HepG2 (cell line): ENCODE results near the gene DDX59. TPM values are rescaled to one million over a fixed set of nuclear protein-coding genes. Genes with fewer than 3 reads are reported as not detected.

Source experiments
- ATAC-seq: fragments of 200-7000 bp; cut with Tn5 transposase; 3 replicates; pipeline ENCODE4 v1.9.1; 2020; ENCODE audit warnings: mild to moderate bottlenecking, moderate library complexity
- BruUV-seq: library from RNA; stranded (reverse); fragments of 400-500 nt; replicated peaks from 2 replicates; lab custom pipeline; 2021; lab: Mats Ljungman, UMichigan
- CTCF ChIA-PET: fragments of 300-600 bp; formaldehyde crosslinking; extraction: SDS; loops from one replicate; lab custom pipeline; 2021; ENCODE audit warnings: low total read pairs, inconsistent platforms, low intra/inter-chr PET ratio; lab: Yijun Ruan, JAX
- POLR2A ChIA-PET: fragments of 350-600 bp; sonication (Branson Sonifier 250); formaldehyde crosslinking; loops from one replicate; lab custom pipeline; 2020; ENCODE audit warnings: antibody characterized with exemption, inconsistent platforms; lab: Yijun Ruan, JAX
- DNase-seq: peaks from one replicate; pipeline ENCODE4 v3.0.0-alpha.2; 2015; ENCODE audit warnings: low spot score
- FAIRE-seq: peaks from 3 replicates; lab custom pipeline; 2011; peaks lifted over from hg19 to GRCh38; lab: Jason Lieb, UNC
- H2AFZ ChIP-seq: one replicate; pipeline ENCODE4 v1.6.1; 2011; ENCODE audit warnings: low read length, inconsistent platforms
- H3K27ac ChIP-seq: fragments of 300-600 bp; 3 replicates; pipeline ENCODE4 v1.8.0; 2011; ENCODE audit warnings: mixed run types, mild to moderate bottlenecking, mixed read lengths, low read length, inconsistent platforms; ENCODE audit not compliant: insufficient read depth; ENCODE audit errors: extremely low read length
- H3K27me3 ChIP-seq, 2 experiments: fragments of 200-600 bp in 1 of 2; 2 replicates in 1 of 2; 3 replicates in 1 of 2; pipeline versions ENCODE4 v1.6.0 to v1.8.0; 2011; ENCODE audit warnings: low read length in 2 of 2, mild to moderate bottlenecking in 2 of 2, moderate library complexity in 2 of 2, inconsistent platforms in 1 of 2; ENCODE audit not compliant: insufficient read depth in 2 of 2, control insufficient read depth in 1 of 2
- H3K36me3 ChIP-seq, 2 experiments: fragments of 200-600 bp in 1 of 2; replicated peaks in 1 of 2; 2 replicates in 1 of 2; 3 replicates in 1 of 2; pipeline versions ENCODE4 v1.5.1 to v1.8.0; 2011; ENCODE audit warnings: low read length in 2 of 2, inconsistent platforms in 1 of 2; ENCODE audit not compliant: insufficient read depth in 2 of 2, control insufficient read depth in 1 of 2
- H3K4me1 ChIP-seq: 2 replicates; pipeline ENCODE4 v1.5.1; 2012; ENCODE audit warnings: low read length, inconsistent platforms; ENCODE audit not compliant: insufficient read depth
- H3K4me2 ChIP-seq: 2 replicates; pipeline ENCODE4 v1.6.0; 2011; ENCODE audit warnings: low read depth, low read length, inconsistent platforms
- H3K4me3 ChIP-seq, 3 experiments: fragments of 200-600 bp in 1 of 3; sonication (generic), shearing (Covaris generic) in 1 of 3; replicated peaks in 1 of 3; 2 replicates each; pipeline ENCODE4 v1.5.1; 2011 to 2016; ENCODE audit warnings: low read length in 3 of 3, inconsistent platforms in 2 of 3, low read depth in 2 of 3, mild to moderate bottlenecking in 2 of 3, control low read depth in 1 of 3, mixed read lengths in 1 of 3; ENCODE audit not compliant: insufficient read depth in 1 of 3
- H3K79me2 ChIP-seq: one replicate; pipeline ENCODE4 v1.6.1; 2011; ENCODE audit warnings: low read length, inconsistent platforms; ENCODE audit not compliant: insufficient read depth
- H3K9ac ChIP-seq: 2 replicates; pipeline ENCODE4 v1.6.0; 2011; ENCODE audit warnings: mild to moderate bottlenecking, low read depth, low read length, inconsistent platforms; ENCODE audit not compliant: insufficient read depth
- H3K9me3 ChIP-seq: 2 replicates; pipeline ENCODE4 v1.5.1; 2012; ENCODE audit warnings: mild to moderate bottlenecking, low read length
- H4K20me1 ChIP-seq: 2 replicates; pipeline ENCODE4 v1.6.0; 2011; ENCODE audit warnings: inconsistent platforms, mild to moderate bottlenecking, low read length, moderate library complexity; ENCODE audit not compliant: insufficient read depth
- CREB3 ChIP-seq: sonication (generic); formaldehyde crosslinking; IDR thresholded peaks from 2 replicates; pipeline ENCODE4 v1.5.0; 2020; ENCODE audit warnings: missing genetic modification reagents
- FIP1L1 ChIP-seq: fragments of 200-400 bp; formaldehyde crosslinking; IDR thresholded peaks from 2 replicates; pipeline ENCODE4 v1.6.1; 2018; ENCODE audit warnings: low read depth, mild to moderate bottlenecking, low read length, moderate library complexity, borderline replicate concordance; ENCODE audit not compliant: insufficient read depth
- HDAC1 ChIP-seq: sonication (generic); formaldehyde crosslinking; IDR thresholded peaks from 2 replicates; pipeline ENCODE4 v1.5.1; 2020; ENCODE audit warnings: mild to moderate bottlenecking, missing genetic modification reagents
- KDM2A ChIP-seq: sonication (generic); formaldehyde crosslinking; IDR thresholded peaks from 2 replicates; pipeline ENCODE4 v1.4.0; 2020; ENCODE audit warnings: low read depth, missing genetic modification reagents, borderline replicate concordance
- RERE ChIP-seq: IDR thresholded peaks from 2 replicates; pipeline ENCODE4 v1.6.1; 2016; ENCODE audit warnings: low read depth, missing genetic modification reagents, missing compliant biosample characterization
- RFXAP ChIP-seq: sonication (generic); formaldehyde crosslinking; IDR thresholded peaks from 2 replicates; pipeline ENCODE4 v1.4.0; 2020; ENCODE audit warnings: missing genetic modification reagents, borderline replicate concordance
- TARDBP ChIP-seq: sonication (generic); formaldehyde crosslinking; IDR thresholded peaks from 2 replicates; pipeline ENCODE4 v1.8.0; 2022; ENCODE audit warnings: mild to moderate bottlenecking, missing genetic modification reagents
- WIZ ChIP-seq: sonication (generic); formaldehyde crosslinking; IDR thresholded peaks from 2 replicates; pipeline ENCODE4 v1.5.1; 2020; ENCODE audit warnings: mild to moderate bottlenecking, missing genetic modification reagents
- ZGPAT ChIP-seq: IDR thresholded peaks from 2 replicates; pipeline ENCODE4 v1.6.1; 2016; ENCODE audit warnings: mild to moderate bottlenecking
- ZNF10 ChIP-seq: sonication (generic); formaldehyde crosslinking; IDR thresholded peaks from 2 replicates; pipeline ENCODE4 v1.4.0; 2020; ENCODE audit warnings: mild to moderate bottlenecking, low read depth, missing genetic modification reagents, borderline replicate concordance
- ZNF768 ChIP-seq: sonication (generic); formaldehyde crosslinking; IDR thresholded peaks from 2 replicates; pipeline ENCODE4 v1.4.0; 2020; ENCODE audit warnings: missing genetic modification reagents
- ZNF781 ChIP-seq: sonication (generic); formaldehyde crosslinking; IDR thresholded peaks from 2 replicates; pipeline ENCODE4 v1.5.1; 2020; ENCODE audit warnings: borderline replicate concordance, mild to moderate bottlenecking, missing genetic modification reagents; ENCODE audit errors: not compliant biosample characterization
- ZSCAN9 ChIP-seq: IDR thresholded peaks from 2 replicates; pipeline ENCODE4 v1.6.1; 2016; ENCODE audit warnings: borderline replicate concordance
- WGBS: methylation state at CpG from one replicate; pipeline ENCODE4 v1.1.6; 2017; ENCODE audit warnings: low lambda C conversion rate; 5-methylcytosine and 5-hydroxymethylcytosine counted together
- in situ Hi-C: cut with HindIII; loops from 2 replicates; pipeline ENCODE4 v1.10.0; 2017; ENCODE audit warnings: low pct_unique_long_range_greater_than_20kb; ENCODE audit not compliant: extremely low pct_ligation_motif_present
- intact Hi-C: fragments of 100-400 bp; cut with micrococcal nuclease; formaldehyde crosslinking; loops from one replicate; pipeline ENCODE4 v1.10.0; 2022; ENCODE audit not compliant: unreplicated experiment
- polyA plus RNA-seq, 8 experiments: library from polyadenylated mRNA; depleted of rRNA in 3 of 8; stranded (reverse) in 7 of 8; unstranded in 1 of 8; fragments of >200 nt; fragmentation: Illumina TruSeq in 4 of 8; extraction: Trizol in 4 of 8; gene quantifications; 2 replicates each; pipeline versions ENCODE4 v1.2.1 to v1.2.3, GENCODE V29; 2011 to 2016; ENCODE audit warnings: low read depth in 4 of 8, missing spikeins in 1 of 8, mixed read lengths in 1 of 8; ENCODE audit not compliant: insufficient read depth in 1 of 8
- total RNA-seq, 5 experiments: library from RNA; depleted of rRNA; stranded (reverse); fragments of >200 nt; fragmentation: Illumina TruSeq; extraction: Trizol; gene quantifications; 2 replicates each; pipeline ENCODE4 v1.2.3, GENCODE V29; 2016; ENCODE audit warnings: low read depth in 1 of 5

DDX59 gene
- total and polyA plus RNA-seq, 2 of the 13 experiments (the other 11 are each of a cell fraction or from before 2014, with no cell fraction given) = 12.1 to 14.8 TPM

GRCh38 chr1:200676829-200677228 is 7.1 kb upstream of the DDX59 start (continued):
- TF ChIP-seq ZNF781 (CRISPR knock-in tag) (no peak), KDM2A (CRISPR knock-in tag) (no peak)
- TF ChIP-seq, all 625 proteins: peak for 0

- Histone ChIP-seq H3K36me3 (no peaks in the 10 kb centered on the region), H3K27ac (no peak overlapping the region), H3K9me3 (no peaks in the 10 kb centered on the region), H3K4me3 (no peak overlapping the region), H3K9ac (no peak overlapping the region), H3K27me3 (no peaks in the 10 kb centered on the region), H3K4me1 (peaks cover 9% of the 10 kb centered on the region), H2AFZ (no peak overlapping the region), H3K79me2 (no peaks in the 10 kb centered on the region), H4K20me1 (no peaks in the 10 kb centered on the region), H3K4me2 (no peak overlapping the region)
- no TSS peak for BruUV-seq
- FAIRE-seq (no peak), ATAC-seq (no peak), DNase-seq (no peak)
- WGBS = 53% methylated on average over 4 of the region's 4 CpGs
- CTCF ChIA-PET = no interaction called here
- intact Hi-C loops (no loop called here), in situ Hi-C loops (no loop called here)
- POLR2A ChIA-PET = no interaction called here
- TF ChIP-seq RERE (CRISPR knock-in tag) = no peak
- TF ChIP-seq ZSCAN9 (CRISPR knock-in tag) = no peak
- TF ChIP-seq RFXAP (CRISPR knock-in tag) = no peak
- TF ChIP-seq WIZ (CRISPR knock-in tag) = no peak
- TF ChIP-seq ZNF768 (CRISPR knock-in tag) = no peak
- no peak for TF ChIP-seq CREB3 (CRISPR knock-in tag)
- no peak for TF ChIP-seq ZNF10 (CRISPR knock-in tag)
- TF ChIP-seq TARDBP (CRISPR knock-in tag) = no peak
- TF ChIP-seq ZGPAT = no peak
- TF ChIP-seq HDAC1 = no peak
- no peak for TF ChIP-seq FIP1L1
Measured at GRCh38 chr1:200675588-200675852, 5.8 kb upstream of the DDX59 start.
